ENCODE measurements around the gene TBC1D16. TPM values are rescaled to one million over a fixed set of nuclear protein-coding genes. Genes with fewer than 3 reads are reported as not detected.

The TBC1D16 gene
- total and polyA plus RNA-seq, 4 donors = 7.3 to 48.5 (median 16.5) TPM

DNA sequence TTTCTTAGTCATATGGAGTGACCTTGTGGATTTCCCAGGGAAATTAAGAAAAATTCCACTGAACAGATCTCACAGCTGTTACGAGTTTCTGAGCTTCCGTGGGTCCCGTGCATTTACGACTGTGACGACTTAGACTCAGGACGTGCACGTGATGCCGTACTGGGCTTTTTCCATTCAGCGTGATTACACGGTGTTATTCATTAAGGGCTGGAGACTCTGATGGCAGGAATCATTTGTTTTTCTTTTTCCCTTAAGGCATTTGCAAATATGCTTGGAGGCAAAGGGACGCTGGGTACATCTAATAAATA is 57.2 kb downstream of the TBC1D16 start:
- H3K27me3 ChIP-seq (ENCODE audit: control insufficient read depth in 3 of 3, insufficient read depth in 3 of 3, low read length in 2 of 3) = no peaks in the 10 kb centered on the region
- no peak overlapping the region for H3K4me3 ChIP-seq
- no peak overlapping the region for H3K27ac ChIP-seq (ENCODE audit: low read depth in 1 of 2, low read length in 1 of 2)
- H3K4me1 ChIP-seq (ENCODE audit: control insufficient read depth in 5 of 5, insufficient read depth in 5 of 5, low read length in 5 of 5) = peaks cover 0 to 8% (median 0%) of the 10 kb centered on the region in 5 donors
- 94 to 95% methylated on average over 11 of the region's 11 CpGs for WGBS, 2 donors
- peaks cover 0 to 11% (median 0%) of the 10 kb centered on the region in 4 donors for H3K36me3 ChIP-seq (ENCODE audit: control insufficient read depth in 4 of 4, insufficient read depth in 4 of 4, low read length in 4 of 4)
- no peak for DNase-seq
- no peak overlapping the region for H3K9ac ChIP-seq (ENCODE audit: insufficient read depth in 1 of 2, low read length in 2 of 2)
- no peak for ATAC-seq (ENCODE audit: insufficient read depth, low FRiP score)
- no peaks in the 10 kb centered on the region for H3K9me3 ChIP-seq (ENCODE audit: control insufficient read depth in 4 of 4, insufficient read depth in 3 of 4, low read length in 3 of 4)
- TF ChIP-seq, protein P1, sequence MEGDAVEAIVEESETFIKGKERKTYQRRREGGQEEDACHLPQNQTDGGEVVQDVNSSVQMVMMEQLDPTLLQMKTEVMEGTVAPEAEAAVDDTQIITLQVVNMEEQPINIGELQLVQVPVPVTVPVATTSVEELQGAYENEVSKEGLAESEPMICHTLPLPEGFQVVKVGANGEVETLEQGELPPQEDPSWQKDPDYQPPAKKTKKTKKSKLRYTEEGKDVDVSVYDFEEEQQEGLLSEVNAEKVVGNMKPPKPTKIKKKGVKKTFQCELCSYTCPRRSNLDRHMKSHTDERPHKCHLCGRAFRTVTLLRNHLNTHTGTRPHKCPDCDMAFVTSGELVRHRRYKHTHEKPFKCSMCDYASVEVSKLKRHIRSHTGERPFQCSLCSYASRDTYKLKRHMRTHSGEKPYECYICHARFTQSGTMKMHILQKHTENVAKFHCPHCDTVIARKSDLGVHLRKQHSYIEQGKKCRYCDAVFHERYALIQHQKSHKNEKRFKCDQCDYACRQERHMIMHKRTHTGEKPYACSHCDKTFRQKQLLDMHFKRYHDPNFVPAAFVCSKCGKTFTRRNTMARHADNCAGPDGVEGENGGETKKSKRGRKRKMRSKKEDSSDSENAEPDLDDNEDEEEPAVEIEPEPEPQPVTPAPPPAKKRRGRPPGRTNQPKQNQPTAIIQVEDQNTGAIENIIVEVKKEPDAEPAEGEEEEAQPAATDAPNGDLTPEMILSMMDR (IDR thresholded peaks at IDR 0.05; ENCODE audit: control extremely low read depth, extremely low read depth) = no peak

DNA sequence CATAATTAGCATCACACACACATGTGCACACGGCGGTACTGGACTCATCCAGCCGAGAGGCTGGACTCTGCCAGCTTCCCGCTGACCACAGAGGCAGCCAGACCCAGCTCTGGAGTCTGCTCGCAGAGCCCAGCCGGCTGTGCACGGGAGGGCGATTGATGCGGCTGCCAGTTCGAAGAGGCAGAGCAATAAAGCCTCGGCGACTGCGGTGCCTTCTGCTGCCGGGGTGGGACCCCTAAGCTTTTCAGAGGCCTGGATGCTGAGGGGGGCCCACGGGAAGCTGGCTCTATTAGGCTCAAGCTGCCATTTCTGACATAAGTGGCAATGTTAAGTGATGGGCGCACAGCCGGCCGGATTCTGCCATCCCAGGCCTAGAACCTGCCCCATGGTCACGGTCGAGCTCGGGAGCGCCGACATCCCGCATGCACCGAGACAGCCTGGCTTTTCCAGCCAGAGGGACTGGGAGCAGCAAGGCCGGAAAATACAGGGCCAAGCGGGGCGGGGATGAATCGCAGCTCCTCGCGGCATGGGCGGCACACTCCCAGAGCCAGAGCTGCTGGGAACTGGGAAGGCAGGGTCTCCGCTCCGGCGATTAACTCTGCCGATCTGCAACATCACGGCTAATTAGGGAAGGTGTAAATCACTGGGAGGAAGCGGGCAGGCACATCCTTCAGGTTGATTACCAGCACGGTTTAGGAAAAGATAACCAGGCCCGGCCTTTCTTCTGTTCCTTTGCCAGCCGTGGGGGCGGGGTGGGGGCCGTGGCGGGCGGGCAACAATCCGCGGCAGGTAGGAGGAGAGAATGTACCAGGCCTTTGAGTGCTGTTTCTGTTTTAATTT is 57.7 kb downstream of the TBC1D16 start:
- Histone ChIP-seq H3K9ac (ENCODE audit: insufficient read depth in 1 of 2, low read length in 2 of 2) (no peak overlapping the region), H3K4me3 (no peak overlapping the region), H3K27me3 (ENCODE audit: control insufficient read depth in 3 of 3, insufficient read depth in 3 of 3, low read length in 2 of 3) (no peaks in the 10 kb centered on the region), H3K36me3 (ENCODE audit: control insufficient read depth in 4 of 4, insufficient read depth in 4 of 4, low read length in 4 of 4) (peaks cover 0 to 11% (median 0%) of the 10 kb centered on the region in 4 donors), H3K27ac (ENCODE audit: low read depth in 1 of 2, low read length in 1 of 2) (no peak overlapping the region), H3K9me3 (ENCODE audit: control insufficient read depth in 4 of 4, insufficient read depth in 3 of 4, low read length in 3 of 4) (no peaks in the 10 kb centered on the region), H3K4me1 (ENCODE audit: control insufficient read depth in 5 of 5, insufficient read depth in 5 of 5, low read length in 5 of 5) (peaks cover 0 to 8% (median 0%) of the 10 kb centered on the region in 5 donors)
- DNase-seq (no peak), ATAC-seq (ENCODE audit: insufficient read depth, low FRiP score) (no peak)
- 93 to 94% methylated on average over 47 of the region's 47 CpGs for WGBS, 2 donors
- TF ChIP-seq, protein P1 (IDR thresholded peaks at IDR 0.05; ENCODE audit: control extremely low read depth, extremely low read depth) = no peak

DNA sequence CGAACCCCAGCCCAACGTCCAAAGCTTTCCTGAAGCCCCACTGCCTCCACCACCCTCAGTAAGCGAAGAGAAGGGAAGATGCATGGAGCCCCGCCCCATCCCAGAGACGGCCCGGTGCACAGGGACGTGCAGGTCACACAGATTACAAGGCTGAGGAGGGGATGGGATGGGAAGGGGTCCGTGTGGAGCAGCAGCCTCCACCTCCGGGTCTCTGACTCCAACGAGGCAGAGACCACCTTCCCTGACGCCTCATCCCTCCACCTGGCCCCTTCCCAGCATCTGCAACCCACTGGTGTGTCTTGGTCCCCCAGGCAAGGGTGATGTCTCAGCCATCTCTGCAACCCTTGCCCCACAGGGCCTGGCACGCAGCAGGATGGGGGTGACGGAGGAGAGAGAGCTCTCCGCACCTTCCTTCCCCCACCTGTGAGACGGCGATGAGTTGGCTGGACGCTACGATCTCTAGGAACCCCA is 58.5 kb downstream of the TBC1D16 start:
- no peak overlapping the region for H3K4me3 ChIP-seq
- no peaks in the 10 kb centered on the region for H3K9me3 ChIP-seq (ENCODE audit: control insufficient read depth in 4 of 4, insufficient read depth in 3 of 4, low read length in 3 of 4)
- 87 to 93% methylated on average over 18 of the region's 18 CpGs for WGBS, 2 donors
- DNase-seq (no peak), ATAC-seq (ENCODE audit: insufficient read depth, low FRiP score) (no peak)
- peaks cover 0 to 8% (median 0%) of the 10 kb centered on the region in 5 donors for H3K4me1 ChIP-seq (ENCODE audit: control insufficient read depth in 5 of 5, insufficient read depth in 5 of 5, low read length in 5 of 5)
- TF ChIP-seq, protein P1 (IDR thresholded peaks at IDR 0.05; ENCODE audit: control extremely low read depth, extremely low read depth) = no peak
- H3K9ac ChIP-seq (ENCODE audit: insufficient read depth in 1 of 2, low read length in 2 of 2) = no peak overlapping the region
- H3K36me3 ChIP-seq (ENCODE audit: control insufficient read depth in 4 of 4, insufficient read depth in 4 of 4, low read length in 4 of 4) = peaks cover 0 to 14% (median 0%) of the 10 kb centered on the region in 4 donors
- no peaks in the 10 kb centered on the region for H3K27me3 ChIP-seq (ENCODE audit: control insufficient read depth in 3 of 3, insufficient read depth in 3 of 3, low read length in 2 of 3)
- H3K27ac ChIP-seq (ENCODE audit: low read depth in 1 of 2, low read length in 1 of 2) = no peak overlapping the region

Measured in lung (tissue), 12 donors.